GM18907 (cell line): ENCODE results near the gene UBE2E2.

Experiments used
- ATAC-seq: cut with Tn5 transposase; IDR thresholded peaks from one replicate; pipeline ENCODE4 v1.9.1; 2021; ENCODE audit warnings: mild to moderate bottlenecking, moderate library complexity; ENCODE audit not compliant: unreplicated experiment

The UBE2E2 gene

GRCh38 chr3:23239211-23240068 lies 36.3 kb downstream of the UBE2E2 start:
- ATAC-seq: no peak

GRCh38 chr3:23240171-23240785 lies 37.2 kb downstream of the UBE2E2 start:
- ATAC-seq: no peak

- no peak for ATAC-seq
Observed at GRCh38 chr3:23241256-23241655, 38.1 kb downstream of the UBE2E2 start.

- no peak for ATAC-seq
Observed at GRCh38 chr3:23242106-23242505, 39.0 kb downstream of the UBE2E2 start.

- ATAC-seq: no peak
Observed at GRCh38 chr3:23244324-23245041, 41.4 kb downstream of the UBE2E2 start.

- ATAC-seq: no peak
Observed at GRCh38 chr3:23246651-23247050, 43.5 kb downstream of the UBE2E2 start.

GRCh38 chr3:23248594-23249131 lies 45.5 kb downstream of the UBE2E2 start:
- ATAC-seq: no peak

- no peak for ATAC-seq
Observed at GRCh38 chr3:23249961-23250360, 46.8 kb downstream of the UBE2E2 start.

GRCh38 chr3:23252122-23252521 lies 49.0 kb downstream of the UBE2E2 start:
- ATAC-seq: no peak

GRCh38 chr3:23253214-23253613 lies 50.1 kb downstream of the UBE2E2 start:
- ATAC-seq: peak; percentile 75

GRCh38 chr3:23254282-23254681 lies 51.2 kb downstream of the UBE2E2 start:
- ATAC-seq: peak; percentile 35

GRCh38 chr3:23254835-23255234 lies 51.7 kb downstream of the UBE2E2 start:
- no peak for ATAC-seq

- no peak for ATAC-seq
Observed at GRCh38 chr3:23256741-23257435, 53.8 kb downstream of the UBE2E2 start.

- no peak for ATAC-seq
Observed at GRCh38 chr3:23258110-23258509, 55.0 kb downstream of the UBE2E2 start.

GRCh38 chr3:23259515-23259914 lies 56.4 kb downstream of the UBE2E2 start:
- ATAC-seq: no peak

GRCh38 chr3:23262766-23263165 lies 59.6 kb downstream of the UBE2E2 start:
- ATAC-seq: no peak

GRCh38 chr3:23263796-23264195 lies 60.7 kb downstream of the UBE2E2 start:
- ATAC-seq: no peak

GRCh38 chr3:23264413-23264812 lies 61.3 kb downstream of the UBE2E2 start:
- no peak for ATAC-seq

GRCh38 chr3:23270423-23270822 lies 67.3 kb downstream of the UBE2E2 start:
- ATAC-seq: no peak

GRCh38 chr3:23271876-23272741 lies 69.0 kb downstream of the UBE2E2 start:
- no peak for ATAC-seq
